ENCODE data around the gene FLCN. TPM values are rescaled to one million over a fixed set of nuclear protein-coding genes. Genes with fewer than 3 reads are reported as not detected.
A peak's percentile ranks its signal among the peaks of the same experiment; 100 is the strongest.

FLCN gene
- total RNA-seq, 1 donor from 2014 or later = 16.7 TPM

- peak overlapping the region; percentile 88 for H3K4me3 ChIP-seq (ENCODE audit: low read depth, low read length)
- no peak for DNase-seq (ENCODE audit: low read depth)
- TF ChIP-seq CTCF (conservative IDR thresholded peaks at IDR 0.05; ENCODE audit: low read depth, low read length) = no peak
These were observed 508 bp downstream of the FLCN start for GRCh38 chr17:17236295-17237025.

- DNase-seq (ENCODE audit: low read depth) = peak; percentile 32
- H3K4me3 ChIP-seq (ENCODE audit: low read depth, low read length) = peak overlapping the region; percentile 88
- TF ChIP-seq CTCF (conservative IDR thresholded peaks at IDR 0.05; ENCODE audit: low read depth, low read length) = no peak
These were observed 1.5 kb downstream of the FLCN start for GRCh38 chr17:17235212-17236174.

GRCh38 chr17:17232303-17232621, 4.7 kb downstream of the FLCN start:
- DNase-seq (ENCODE audit: low read depth) = no peak
- H3K4me3 ChIP-seq (ENCODE audit: low read depth, low read length) = no peak overlapping the region
- no peak for TF ChIP-seq CTCF (conservative IDR thresholded peaks at IDR 0.05; ENCODE audit: low read depth, low read length)

GRCh38 chr17:17231621-17232302, 5.2 kb downstream of the FLCN start:
- no peak overlapping the region for H3K4me3 ChIP-seq (ENCODE audit: low read depth, low read length)
- TF ChIP-seq CTCF (conservative IDR thresholded peaks at IDR 0.05; ENCODE audit: low read depth, low read length) = no peak
- no peak for DNase-seq (ENCODE audit: low read depth)

- TF ChIP-seq CTCF (conservative IDR thresholded peaks at IDR 0.05; ENCODE audit: low read depth, low read length) = no peak
- no peak overlapping the region for H3K4me3 ChIP-seq (ENCODE audit: low read depth, low read length)
- no peak for DNase-seq (ENCODE audit: low read depth)
These were observed 7.3 kb downstream of the FLCN start for GRCh38 chr17:17229416-17230384.
